Measurements from ENCODE around the gene FBXL17. TPM values are rescaled to one million over a fixed set of nuclear protein-coding genes. Genes with fewer than 3 reads are reported as not detected.

The FBXL17 gene
- total RNA-seq, 1 donor from 2014 or later: 12.7 TPM

- Mint-ChIP-seq H3K27me3 (ENCODE audit: low read depth, unreplicated experiment) (no peaks in the 10 kb centered on the region), H3K4me1 (ENCODE audit: low read depth, unreplicated experiment) (no peaks in the 10 kb centered on the region), H3K27ac (ENCODE audit: unreplicated experiment) (no peak overlapping the region), H3K36me3 (ENCODE audit: low read depth, unreplicated experiment) (no peaks in the 10 kb centered on the region), H3K4me3 (ENCODE audit: unreplicated experiment) (no peak overlapping the region), H3K9me3 (ENCODE audit: unreplicated experiment) (no peaks in the 10 kb centered on the region)
- no peaks in the 10 kb centered on the region for H3K27me3 ChIP-seq (ENCODE audit: insufficient read depth, low read length)
- H3K9me3 ChIP-seq (ENCODE audit: insufficient read depth, low read depth, low read length): no peaks in the 10 kb centered on the region
- H3K4me2 ChIP-seq (ENCODE audit: low read length): no peak overlapping the region
- no peak overlapping the region for H3K4me3 ChIP-seq (ENCODE audit: insufficient read depth, low read depth, low read length)
- no peak overlapping the region for H2AFZ ChIP-seq (ENCODE audit: low read depth, low read length)
- DNase-seq (ENCODE audit: low read depth): no peak
- no peak for TF ChIP-seq EZH2 (IDR thresholded peaks at IDR 0.05; ENCODE audit: insufficient read depth, low read length)
- TF ChIP-seq, protein P1, sequence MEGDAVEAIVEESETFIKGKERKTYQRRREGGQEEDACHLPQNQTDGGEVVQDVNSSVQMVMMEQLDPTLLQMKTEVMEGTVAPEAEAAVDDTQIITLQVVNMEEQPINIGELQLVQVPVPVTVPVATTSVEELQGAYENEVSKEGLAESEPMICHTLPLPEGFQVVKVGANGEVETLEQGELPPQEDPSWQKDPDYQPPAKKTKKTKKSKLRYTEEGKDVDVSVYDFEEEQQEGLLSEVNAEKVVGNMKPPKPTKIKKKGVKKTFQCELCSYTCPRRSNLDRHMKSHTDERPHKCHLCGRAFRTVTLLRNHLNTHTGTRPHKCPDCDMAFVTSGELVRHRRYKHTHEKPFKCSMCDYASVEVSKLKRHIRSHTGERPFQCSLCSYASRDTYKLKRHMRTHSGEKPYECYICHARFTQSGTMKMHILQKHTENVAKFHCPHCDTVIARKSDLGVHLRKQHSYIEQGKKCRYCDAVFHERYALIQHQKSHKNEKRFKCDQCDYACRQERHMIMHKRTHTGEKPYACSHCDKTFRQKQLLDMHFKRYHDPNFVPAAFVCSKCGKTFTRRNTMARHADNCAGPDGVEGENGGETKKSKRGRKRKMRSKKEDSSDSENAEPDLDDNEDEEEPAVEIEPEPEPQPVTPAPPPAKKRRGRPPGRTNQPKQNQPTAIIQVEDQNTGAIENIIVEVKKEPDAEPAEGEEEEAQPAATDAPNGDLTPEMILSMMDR (IDR thresholded peaks at IDR 0.05; ENCODE audit: insufficient read depth, low read depth, low read length): no peak
- no peak overlapping the region for H3K9ac ChIP-seq (ENCODE audit: low read length)
- no peak overlapping the region for H3K27ac ChIP-seq (ENCODE audit: low read depth, low read length)
- H4K20me1 ChIP-seq (ENCODE audit: insufficient read depth, low read length): no peaks in the 10 kb centered on the region
- no peaks in the 10 kb centered on the region for H3K4me1 ChIP-seq (ENCODE audit: insufficient read depth, low read length)
- FAIRE-seq: no peak
- no peaks in the 10 kb centered on the region for H3K79me2 ChIP-seq (ENCODE audit: insufficient read depth, low read length)
- H3K36me3 ChIP-seq (ENCODE audit: insufficient read depth, low read length): no peaks in the 10 kb centered on the region
Measured at GRCh38 chr5:108129129-108129528, 252.8 kb downstream of the FBXL17 start.

- H3K36me3 Mint-ChIP-seq (ENCODE audit: low read depth, unreplicated experiment): no peaks in the 10 kb centered on the region
- DNase-seq (ENCODE audit: low read depth) (no peak), FAIRE-seq (no peak)
- Histone ChIP-seq H3K79me2 (ENCODE audit: insufficient read depth, low read length) (no peaks in the 10 kb centered on the region), H3K4me3 (ENCODE audit: insufficient read depth, low read depth, low read length) (no peak overlapping the region), H3K9ac (ENCODE audit: low read length) (no peak overlapping the region), H4K20me1 (ENCODE audit: insufficient read depth, low read length) (no peaks in the 10 kb centered on the region), H3K4me2 (ENCODE audit: low read length) (no peak overlapping the region), H3K27me3 (ENCODE audit: insufficient read depth, low read length) (no peaks in the 10 kb centered on the region), H3K36me3 (ENCODE audit: insufficient read depth, low read length) (no peaks in the 10 kb centered on the region), H3K9me3 (ENCODE audit: insufficient read depth, low read depth, low read length) (no peaks in the 10 kb centered on the region), H2AFZ (ENCODE audit: low read depth, low read length) (no peak overlapping the region), H3K27ac (ENCODE audit: low read depth, low read length) (no peak overlapping the region), H3K4me1 (ENCODE audit: insufficient read depth, low read length) (no peaks in the 10 kb centered on the region)
- H3K27ac Mint-ChIP-seq (ENCODE audit: unreplicated experiment): no peak overlapping the region
- no peak overlapping the region for H3K4me3 Mint-ChIP-seq (ENCODE audit: unreplicated experiment)
- H3K27me3 Mint-ChIP-seq (ENCODE audit: low read depth, unreplicated experiment): no peaks in the 10 kb centered on the region
- no peak for TF ChIP-seq EZH2 (IDR thresholded peaks at IDR 0.05; ENCODE audit: insufficient read depth, low read length)
- TF ChIP-seq, protein P1 (IDR thresholded peaks at IDR 0.05; ENCODE audit: insufficient read depth, low read depth, low read length): no peak
- H3K9me3 Mint-ChIP-seq (ENCODE audit: unreplicated experiment): no peaks in the 10 kb centered on the region
- peaks cover 3% of the 10 kb centered on the region for H3K4me1 Mint-ChIP-seq (ENCODE audit: low read depth, unreplicated experiment)
Measured at GRCh38 chr5:108125771-108126511, 256.0 kb downstream of the FBXL17 start.

- no peaks in the 10 kb centered on the region for H4K20me1 ChIP-seq (ENCODE audit: insufficient read depth, low read length)
- no peak overlapping the region for H3K4me3 ChIP-seq (ENCODE audit: insufficient read depth, low read depth, low read length)
- FAIRE-seq: no peak
- H3K27ac ChIP-seq (ENCODE audit: low read depth, low read length): no peak overlapping the region
- DNase-seq (ENCODE audit: low read depth): no peak
- Mint-ChIP-seq H3K36me3 (ENCODE audit: low read depth, unreplicated experiment) (no peaks in the 10 kb centered on the region), H3K9me3 (ENCODE audit: unreplicated experiment) (no peaks in the 10 kb centered on the region), H3K4me1 (ENCODE audit: low read depth, unreplicated experiment) (peaks cover 3% of the 10 kb centered on the region), H3K4me3 (ENCODE audit: unreplicated experiment) (no peak overlapping the region), H3K27me3 (ENCODE audit: low read depth, unreplicated experiment) (no peaks in the 10 kb centered on the region), H3K27ac (ENCODE audit: unreplicated experiment) (no peak overlapping the region)
- no peak for TF ChIP-seq EZH2 (IDR thresholded peaks at IDR 0.05; ENCODE audit: insufficient read depth, low read length)
- no peaks in the 10 kb centered on the region for H3K27me3 ChIP-seq (ENCODE audit: insufficient read depth, low read length)
- no peak overlapping the region for H3K4me2 ChIP-seq (ENCODE audit: low read length)
- no peak overlapping the region for H3K9ac ChIP-seq (ENCODE audit: low read length)
- no peaks in the 10 kb centered on the region for H3K79me2 ChIP-seq (ENCODE audit: insufficient read depth, low read length)
- H2AFZ ChIP-seq (ENCODE audit: low read depth, low read length): no peak overlapping the region
- H3K9me3 ChIP-seq (ENCODE audit: insufficient read depth, low read depth, low read length): no peaks in the 10 kb centered on the region
- H3K4me1 ChIP-seq (ENCODE audit: insufficient read depth, low read length): no peaks in the 10 kb centered on the region
- no peaks in the 10 kb centered on the region for H3K36me3 ChIP-seq (ENCODE audit: insufficient read depth, low read length)
Measured at GRCh38 chr5:108124596-108124995, 257.3 kb downstream of the FBXL17 start.
